GM21529 (cell line): Measurements from ENCODE around the gene FAM131C.
A peak's percentile ranks its signal among the peaks of the same experiment; 100 is the strongest.

ENCODE experiments used
- ATAC-seq: cut with Tn5 transposase; IDR thresholded peaks from one replicate; pipeline ENCODE4 v1.9.1; 2021; ENCODE audit not compliant: unreplicated experiment

The FAM131C gene, protein sequence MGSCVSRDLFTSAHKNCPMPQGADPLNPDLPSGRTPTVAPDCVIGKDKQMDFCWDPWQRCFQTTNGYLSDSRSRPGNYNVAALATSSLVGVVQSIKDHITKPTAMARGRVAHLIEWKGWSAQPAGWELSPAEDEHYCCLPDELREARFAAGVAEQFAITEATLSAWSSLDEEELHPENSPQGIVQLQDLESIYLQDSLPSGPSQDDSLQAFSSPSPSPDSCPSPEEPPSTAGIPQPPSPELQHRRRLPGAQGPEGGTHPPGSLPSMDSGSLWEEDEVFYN

DNA sequence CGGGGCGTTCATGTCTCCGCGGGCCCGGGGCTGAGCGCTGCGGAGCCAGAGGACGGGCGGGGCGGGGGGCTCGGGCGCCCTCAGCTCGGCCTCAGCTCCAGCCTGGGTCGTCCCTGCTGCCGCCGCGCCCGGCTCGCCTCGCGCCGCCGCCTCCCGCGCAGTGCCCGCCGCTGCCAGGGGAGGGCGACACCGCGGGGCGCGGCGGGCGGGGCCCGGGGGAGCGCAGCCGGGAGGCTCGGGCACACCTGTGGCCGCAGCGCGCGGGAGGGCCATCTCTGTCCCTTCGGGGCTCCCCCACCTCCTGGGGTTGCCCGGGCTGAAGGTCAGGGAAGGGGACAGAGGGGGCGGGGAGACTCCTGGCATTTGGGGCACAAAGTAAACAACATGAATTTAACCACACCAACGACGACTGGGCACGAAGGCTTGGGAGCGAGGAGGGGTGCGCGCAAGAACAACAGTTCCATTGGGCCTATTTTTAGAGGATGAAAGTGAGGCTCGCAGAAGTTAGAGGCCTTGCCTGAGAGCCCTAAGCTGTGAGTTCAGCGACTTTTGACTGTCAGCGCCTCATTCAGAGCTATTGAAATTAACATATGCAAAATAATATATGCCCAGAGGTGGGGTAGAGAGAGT, at the start of gene FAM131C:
Gene FAM131C (minus strand): TSS at position 162 of the 630 bp plus-strand sequence. CDS start 209 bp downstream, outside the sequence.
- ATAC-seq = peak; percentile 55

DNA sequence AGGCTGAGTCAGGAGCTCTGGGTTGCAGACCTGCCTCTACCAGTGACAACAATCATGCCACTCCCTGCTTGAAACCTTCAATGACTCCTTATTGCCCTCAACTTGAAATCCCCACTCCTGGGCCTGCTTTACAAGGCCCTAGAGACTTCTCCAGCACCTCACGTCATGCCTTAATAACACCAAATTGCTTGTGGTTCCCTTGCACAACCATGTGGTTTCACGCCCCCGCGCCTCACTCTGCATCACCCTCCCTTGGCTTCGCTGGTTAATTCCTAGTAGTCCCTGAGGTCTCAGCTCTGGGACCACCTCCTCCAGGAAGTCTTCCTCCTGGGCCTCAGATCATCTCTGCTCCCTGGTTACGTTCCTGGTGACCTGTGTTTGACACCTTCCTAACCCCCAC, 49.5 kb upstream of the FAM131C start:
- ATAC-seq = no peak

DNA sequence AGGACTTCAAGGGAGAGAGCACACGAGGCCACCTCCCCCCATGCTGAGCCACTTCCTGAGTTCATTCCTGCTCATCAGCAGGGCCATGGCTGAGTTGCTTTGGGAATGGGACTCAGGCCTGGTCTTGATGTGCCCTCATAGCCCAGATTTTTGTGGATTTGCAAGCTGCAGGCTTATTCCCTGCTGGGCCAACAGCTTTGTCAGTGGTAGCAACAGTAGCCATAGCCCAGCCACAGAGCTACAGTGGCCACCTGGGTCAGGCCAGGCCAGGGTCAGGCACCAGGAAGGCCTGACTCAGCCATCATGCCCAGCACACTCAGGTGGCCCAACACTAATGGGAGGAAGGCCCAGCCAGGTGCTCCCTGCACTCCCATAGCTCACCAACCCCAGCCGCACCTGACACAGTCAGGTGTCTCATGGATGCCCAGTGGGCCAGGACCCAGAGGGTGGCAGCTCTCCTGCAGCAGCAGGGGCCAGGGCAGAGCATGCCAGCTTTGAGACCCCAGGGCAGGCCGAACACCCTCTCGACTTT, 49.0 kb upstream of the FAM131C start:
- ATAC-seq = no peak

GRCh38 chr1:16120940-16121410, 47.5 kb upstream of the FAM131C start:
- no peak for ATAC-seq

- ATAC-seq = no peak
These were observed 47.0 kb upstream of the FAM131C start for GRCh38 chr1:16120407-16120806.

DNA sequence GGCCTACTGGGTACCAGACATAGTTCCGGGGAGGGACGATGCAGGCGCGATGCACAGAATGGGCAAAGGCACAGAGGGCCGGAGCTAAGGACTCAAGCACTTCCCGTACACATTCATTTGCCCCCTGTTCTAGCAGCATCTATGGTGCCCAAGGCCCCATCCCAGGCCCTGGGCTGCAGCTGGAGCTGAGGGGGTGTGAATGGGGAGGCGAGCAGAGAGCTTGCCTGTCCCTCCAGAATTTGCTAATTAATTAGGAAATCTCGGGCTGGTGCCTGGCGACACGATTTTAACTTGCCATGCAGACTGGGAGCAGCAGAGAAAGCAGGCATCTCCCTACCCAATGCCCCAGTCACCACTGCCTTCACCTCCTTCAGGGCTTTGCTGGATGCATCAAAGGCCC, 46.5 kb upstream of the FAM131C start:
- ATAC-seq = no peak

DNA sequence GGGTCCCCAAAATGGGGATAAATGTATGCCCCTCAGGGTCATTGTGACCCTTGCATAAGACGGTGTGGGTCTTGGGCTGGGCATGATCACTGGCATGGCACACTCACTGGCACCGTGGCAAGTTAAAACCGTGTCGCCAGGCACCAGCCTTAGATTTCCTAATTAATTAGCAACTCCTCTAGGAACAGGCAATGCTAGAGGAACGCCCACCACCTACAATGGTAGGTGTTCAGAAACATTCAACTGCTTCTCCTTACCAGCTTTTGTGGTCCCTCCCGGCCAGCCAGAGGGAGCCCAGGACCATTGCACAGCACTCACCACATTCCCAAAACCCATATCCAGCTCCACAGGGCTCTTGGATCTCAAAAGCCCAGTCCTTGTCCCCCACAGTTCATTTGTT, 46.1 kb upstream of the FAM131C start:
- no peak for ATAC-seq

GRCh38 chr1:16118706-16119105, 45.3 kb upstream of the FAM131C start:
- ATAC-seq = no peak

DNA sequence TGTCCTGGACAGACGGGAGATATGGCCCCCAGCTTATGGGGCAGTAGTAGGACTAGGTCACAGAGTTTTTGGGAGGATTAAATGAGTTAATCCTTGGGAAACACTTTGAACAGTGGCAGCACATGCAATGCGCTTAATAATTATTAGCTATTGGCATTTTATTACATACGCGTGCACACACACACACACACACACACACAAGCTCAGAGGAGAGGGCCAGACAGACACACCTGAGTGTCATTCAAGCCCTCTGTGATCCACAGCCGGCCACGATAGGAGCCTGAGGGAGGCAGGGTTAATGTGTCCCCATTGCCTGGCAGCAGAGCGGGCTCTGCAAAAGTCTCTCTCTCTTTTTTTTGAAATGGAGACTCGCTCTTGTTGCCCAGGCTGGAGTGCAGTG, 44.5 kb upstream of the FAM131C start:
- no peak for ATAC-seq

DNA sequence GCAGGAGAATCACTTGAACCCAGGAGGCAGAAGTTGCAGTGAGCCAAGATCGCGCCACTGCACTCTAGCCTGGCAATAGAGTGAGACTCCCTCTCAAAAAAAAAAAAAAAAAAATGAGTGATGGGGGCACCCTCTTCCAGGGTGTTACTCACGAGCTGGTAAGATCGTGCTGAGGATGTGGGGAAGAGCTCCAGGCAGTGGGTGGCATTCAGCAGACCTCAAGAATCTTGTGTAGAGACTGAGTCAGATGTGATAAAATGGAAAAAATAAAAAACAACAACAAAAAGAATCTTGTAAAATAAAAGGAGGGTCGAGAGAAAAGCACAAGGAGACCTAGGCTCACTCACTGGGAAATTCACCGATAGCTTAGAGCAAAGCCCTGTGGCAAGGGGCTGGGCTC, 43.9 kb upstream of the FAM131C start:
- ATAC-seq = no peak

DNA sequence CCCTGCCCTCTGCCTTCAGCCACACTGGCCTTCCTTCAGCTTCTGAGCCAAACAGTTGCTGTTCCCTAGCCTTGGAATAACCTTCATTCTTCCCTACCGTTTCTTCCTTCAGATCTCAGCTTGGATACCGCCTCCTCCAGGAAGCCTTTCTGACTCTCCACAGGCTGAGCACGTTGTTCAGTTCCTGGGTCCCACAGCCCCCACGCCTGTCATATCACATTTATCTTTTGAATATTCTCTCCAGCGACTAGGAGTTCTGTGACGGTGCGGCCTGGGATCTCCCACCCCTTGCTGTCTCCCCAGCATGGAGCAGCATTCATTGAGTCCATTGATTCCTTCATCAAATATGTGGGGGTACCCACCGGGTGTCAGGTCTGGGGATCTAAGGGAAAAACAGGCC, 43.2 kb upstream of the FAM131C start:
- ATAC-seq = no peak

DNA sequence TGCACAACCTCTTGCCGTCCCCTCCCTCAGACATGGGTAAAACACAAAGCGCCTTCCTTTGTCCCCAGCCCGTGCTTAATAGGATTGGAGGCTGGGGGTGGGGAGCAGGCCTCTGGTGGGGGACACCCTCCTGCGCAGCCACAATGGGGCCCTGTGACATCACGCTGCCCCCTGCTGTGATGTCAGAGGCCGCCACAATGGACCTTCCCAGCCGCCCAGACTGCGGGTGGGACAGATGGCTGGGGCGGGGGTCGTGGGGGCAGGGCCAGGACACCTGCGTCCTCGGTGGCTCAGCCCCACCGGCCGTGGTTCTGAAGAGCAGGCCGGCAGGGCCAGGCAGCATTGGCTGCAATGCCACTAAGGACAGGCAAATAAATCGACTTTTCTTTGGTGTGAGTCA, 42.6 kb upstream of the FAM131C start:
- ATAC-seq = no peak

- no peak for ATAC-seq
These were observed 42.1 kb upstream of the FAM131C start for GRCh38 chr1:16115468-16115983.

GRCh38 chr1:16114527-16115467, 41.3 kb upstream of the FAM131C start:
- no peak for ATAC-seq

- ATAC-seq = no peak
These were observed 39.4 kb upstream of the FAM131C start for GRCh38 chr1:16112596-16113555.

- ATAC-seq = no peak
These were observed 38.5 kb upstream of the FAM131C start for GRCh38 chr1:16111771-16112595.

- no peak for ATAC-seq
These were observed 37.4 kb upstream of the FAM131C start for GRCh38 chr1:16110884-16111283.

- ATAC-seq = no peak
These were observed 37.0 kb upstream of the FAM131C start for GRCh38 chr1:16110456-16110855.

- no peak for ATAC-seq
These were observed 36.1 kb upstream of the FAM131C start for GRCh38 chr1:16109571-16109970.
